ENCODE data around the gene STK4. TPM values are rescaled to one million over a fixed set of nuclear protein-coding genes. Genes with fewer than 3 reads are reported as not detected.

STK4 gene
- total RNA-seq, 8 experiments from 2014 or later: 12.6 to 38.0 (median 21.0) TPM

DNA sequence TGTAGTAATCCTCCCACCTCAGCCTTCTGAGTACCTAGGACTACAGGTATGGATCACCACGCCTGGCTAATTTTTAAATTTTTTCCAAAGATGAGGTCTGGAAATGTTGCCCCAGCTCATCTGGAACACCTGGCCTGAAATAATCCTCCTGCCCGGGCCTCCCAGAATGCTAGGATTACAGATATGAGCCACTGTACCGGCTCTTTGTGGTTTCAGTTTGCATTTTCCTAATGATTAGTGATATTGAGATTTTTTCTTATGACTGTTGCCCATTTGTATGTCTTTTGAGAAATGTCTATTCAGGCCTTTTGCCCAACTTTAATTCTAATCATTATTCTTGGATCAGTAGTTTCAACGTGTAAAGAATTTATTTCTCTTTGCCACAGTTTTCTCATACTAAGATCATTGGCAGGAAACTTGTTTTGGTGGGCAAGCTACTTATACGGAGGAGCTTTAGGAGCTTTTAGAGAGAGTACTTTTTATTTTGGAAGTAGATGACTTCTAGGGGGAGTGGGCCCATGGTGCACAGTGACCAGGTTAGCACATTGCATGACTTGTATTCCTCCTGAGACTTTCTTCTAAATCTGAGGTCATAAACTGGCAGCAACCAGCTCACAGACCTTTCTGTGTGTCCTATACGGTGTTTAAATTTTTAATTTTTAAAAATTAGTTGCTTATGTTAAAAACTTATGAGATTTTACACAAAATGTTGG is 62.3 kb downstream of the STK4 start:
- Histone ChIP-seq H3K4me3 (no peak overlapping the region), H3K27ac (no peak overlapping the region), H3K4me1 (replicated peaks in 1 of 2) (no peaks in the 10 kb centered on the region)
- WGBS, 10 experiments: 74 to 100% (median 96%) methylated on average over 1 to 6 of the region's 6 CpGs
- no peak for ATAC-seq (replicated peaks in 6 of 8)
- in situ Hi-C loops (cut with MboI; ENCODE audit: low pct_unique_long_range_greater_than_20kb in 2 of 9, low sequenced_read_pairs in 9 of 9, unreplicated experiment in 9 of 9): loop anchor here in 4 of 9 experiments (25.0 kb wide), 1 partner anchor 259 kb away; no protein-coding TSS in a partner anchor

DNA sequence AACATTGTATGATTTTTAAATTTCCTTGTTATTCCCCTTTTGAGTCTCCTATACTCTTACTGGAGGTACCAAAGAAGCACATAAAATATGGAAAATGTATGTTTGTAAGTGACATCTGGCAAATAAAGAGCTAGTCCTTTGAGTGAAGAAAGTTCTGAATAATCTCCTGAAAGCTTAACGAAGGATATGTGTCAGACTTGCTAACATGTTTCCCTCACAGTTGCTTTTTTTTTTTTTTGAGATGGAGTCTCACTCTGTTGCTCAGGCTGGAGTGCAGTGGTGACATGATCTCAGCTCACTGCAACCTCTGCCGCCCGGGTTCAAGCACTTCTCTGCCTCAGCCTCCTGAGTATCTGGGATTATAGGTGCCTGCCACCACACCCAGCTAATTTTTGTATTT is 63.6 kb downstream of the STK4 start:
- WGBS, 10 experiments: 49 to 100% (median 84%) methylated on average over 1 to 3 of the region's 3 CpGs
- ATAC-seq (replicated peaks in 6 of 8): no peak
- Histone ChIP-seq H3K27ac (no peak overlapping the region), H3K4me1 (replicated peaks in 1 of 2) (no peaks in the 10 kb centered on the region), H3K4me3 (no peak overlapping the region)
- in situ Hi-C loops (cut with MboI; ENCODE audit: low pct_unique_long_range_greater_than_20kb in 2 of 9, low sequenced_read_pairs in 9 of 9, unreplicated experiment in 9 of 9): loop anchor here in 4 of 9 experiments (25.0 kb wide), 1 partner anchor 257 kb away; no protein-coding TSS in a partner anchor

DNA sequence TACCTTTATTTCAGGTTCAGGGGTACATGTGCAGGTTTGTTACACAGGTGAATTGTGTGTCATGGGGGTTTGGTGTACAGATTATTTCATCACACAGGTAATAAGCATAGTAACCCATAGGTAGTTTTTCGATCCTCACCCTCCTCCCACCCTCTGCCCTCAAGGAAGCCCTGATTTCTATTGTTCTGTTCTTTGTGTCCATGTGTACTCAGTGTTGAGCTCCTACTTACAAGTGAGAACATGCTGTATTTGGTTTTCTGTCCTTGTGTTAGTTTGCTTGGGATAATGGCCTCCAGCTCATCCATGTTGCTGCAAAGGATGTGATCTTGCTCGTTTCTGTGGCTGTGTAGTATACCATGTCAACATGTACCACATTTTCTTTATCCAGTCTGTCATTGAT is 66.0 kb downstream of the STK4 start:
- in situ Hi-C loops (cut with MboI; ENCODE audit: low pct_unique_long_range_greater_than_20kb in 2 of 9, low sequenced_read_pairs in 9 of 9, unreplicated experiment in 9 of 9): loop anchor here in 4 of 9 experiments (25.0 kb wide), 1 partner anchor 255 kb away; no protein-coding TSS in a partner anchor
- ATAC-seq (replicated peaks in 6 of 8): peak in 1 of 8 experiments; percentile 22

DNA sequence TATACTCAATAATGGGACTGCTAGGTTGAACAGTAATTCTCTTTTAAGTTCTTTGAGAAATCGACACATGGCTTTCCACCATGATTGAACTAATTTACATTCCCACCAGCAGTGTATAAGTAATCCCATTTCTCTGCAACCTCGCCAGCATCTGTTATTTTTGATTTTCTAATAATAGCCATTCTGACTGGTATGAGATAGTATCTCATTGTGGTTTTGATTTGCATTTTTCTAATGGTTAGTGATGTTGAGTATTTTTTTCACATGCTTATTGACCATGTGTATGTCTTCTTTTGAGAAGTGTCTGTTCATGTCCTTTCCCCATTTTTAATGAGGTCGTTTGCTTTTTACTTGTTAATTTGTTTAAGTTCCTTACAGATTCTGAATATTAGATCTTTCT is 66.5 kb downstream of the STK4 start:
- 22 to 100% (median 84%) methylated on average over 1 to 3 of the region's 3 CpGs; no CpG with 5 or more reads in 1 of the 10 experiments for WGBS, 10 experiments
- peak in 3 of 8 experiments; percentile 18 to 68 (median 64) for ATAC-seq (replicated peaks in 6 of 8)
- H3K27ac ChIP-seq: no peak overlapping the region
- peaks cover 0 to 7% of the 10 kb centered on the region in 2 donors for H3K4me1 ChIP-seq (replicated peaks in 1 of 2)
- in situ Hi-C loops (cut with MboI; ENCODE audit: low pct_unique_long_range_greater_than_20kb in 2 of 9, low sequenced_read_pairs in 9 of 9, unreplicated experiment in 9 of 9): loop anchor here in 4 of 9 experiments (25.0 kb wide), 1 partner anchor 255 kb away; no protein-coding TSS in a partner anchor
- H3K4me3 ChIP-seq: no peak overlapping the region

More for the DNA sequence above, 66.0 kb downstream of the STK4 start:
- H3K4me3 ChIP-seq: no peak overlapping the region
- H3K27ac ChIP-seq: no peak overlapping the region
- H3K4me1 ChIP-seq (replicated peaks in 1 of 2): peaks cover 0 to 7% of the 10 kb centered on the region in 2 donors
- 70 to 95% (median 84%) methylated on average over 1 to 2 of the region's 2 CpGs; no CpG with 5 or more reads in 4 of the 10 experiments for WGBS, 10 experiments

DNA sequence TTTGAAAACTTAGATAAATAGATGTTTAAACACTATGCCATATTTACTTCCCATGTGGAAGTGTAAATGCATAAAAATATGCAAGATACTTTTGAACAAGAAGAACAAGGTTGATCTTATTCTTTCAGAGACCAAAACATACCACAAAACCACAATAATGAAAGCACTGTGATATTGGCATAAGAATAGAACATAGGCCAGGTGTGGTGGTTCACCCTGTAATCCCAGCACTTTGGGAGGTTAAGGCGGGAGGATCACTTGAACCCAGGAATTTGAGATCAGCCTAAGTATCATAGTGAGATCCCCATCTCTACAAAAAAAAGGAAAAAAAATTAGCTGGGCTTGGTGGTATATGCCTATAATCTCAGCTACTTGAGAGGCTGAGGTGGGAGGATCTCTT is 68.1 kb downstream of the STK4 start:
- in situ Hi-C loops (cut with MboI; ENCODE audit: low pct_unique_long_range_greater_than_20kb in 2 of 9, low sequenced_read_pairs in 9 of 9, unreplicated experiment in 9 of 9): loop anchor here in 4 of 9 experiments (25.0 kb wide), 1 partner anchor 253 kb away; no protein-coding TSS in a partner anchor
- no peak for ATAC-seq (replicated peaks in 6 of 8)
- WGBS, 10 experiments: 100% methylated on average over 1 of the region's 1 CpG; no CpG with 5 or more reads in 3 of the 10 experiments
- no peak overlapping the region for H3K4me3 ChIP-seq
- H3K27ac ChIP-seq: no peak overlapping the region
- H3K4me1 ChIP-seq (replicated peaks in 1 of 2): peaks cover 0 to 7% of the 10 kb centered on the region in 2 donors

DNA sequence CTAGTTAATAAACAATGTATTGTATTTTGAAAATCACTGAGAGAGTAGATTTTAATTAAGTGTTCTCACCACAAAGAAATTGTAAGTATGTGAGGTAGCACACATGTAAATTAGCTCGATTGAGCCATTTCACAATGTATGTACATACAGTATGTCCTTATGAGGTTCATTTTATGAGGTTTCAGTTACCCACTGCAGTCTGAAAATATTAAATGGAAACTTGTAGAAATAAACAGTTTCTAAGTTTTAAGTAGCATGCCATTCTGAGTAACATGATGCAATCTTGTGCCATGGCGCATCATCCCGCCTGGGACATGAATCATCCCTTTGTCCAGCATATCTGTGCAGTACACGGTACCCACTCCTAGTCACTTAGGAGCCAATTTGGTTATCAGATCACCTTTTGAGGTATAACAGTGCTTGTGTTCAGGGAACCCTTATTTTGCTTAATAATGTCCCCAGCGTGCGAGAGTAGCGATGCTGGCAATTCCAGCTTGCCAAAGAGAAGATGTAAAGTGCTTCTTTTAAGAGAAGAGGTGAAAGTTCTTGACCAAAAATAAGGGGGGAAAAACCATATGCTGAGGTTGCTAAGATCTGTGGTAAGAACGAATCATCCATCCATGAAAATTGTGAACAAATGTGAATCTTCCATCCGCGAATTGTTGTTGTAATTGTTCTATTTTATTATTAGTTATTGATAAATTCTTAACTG is 69.9 kb downstream of the STK4 start:
- in situ Hi-C loops (cut with MboI; ENCODE audit: low pct_unique_long_range_greater_than_20kb in 2 of 9, low sequenced_read_pairs in 9 of 9, unreplicated experiment in 9 of 9): loop anchor here in 4 of 9 experiments (25.0 kb wide), 1 partner anchor 251 kb away; no protein-coding TSS in a partner anchor
- 68 to 97% (median 92%) methylated on average over 2 to 10 of the region's 10 CpGs for WGBS, 10 experiments
- Histone ChIP-seq H3K4me3 (no peak overlapping the region), H3K4me1 (replicated peaks in 1 of 2) (peaks cover 0 to 7% of the 10 kb centered on the region in 2 donors), H3K27ac (no peak overlapping the region)
- peak in 6 of 8 experiments; percentile 52 to 86 (median 68) for ATAC-seq (replicated peaks in 6 of 8)

DNA sequence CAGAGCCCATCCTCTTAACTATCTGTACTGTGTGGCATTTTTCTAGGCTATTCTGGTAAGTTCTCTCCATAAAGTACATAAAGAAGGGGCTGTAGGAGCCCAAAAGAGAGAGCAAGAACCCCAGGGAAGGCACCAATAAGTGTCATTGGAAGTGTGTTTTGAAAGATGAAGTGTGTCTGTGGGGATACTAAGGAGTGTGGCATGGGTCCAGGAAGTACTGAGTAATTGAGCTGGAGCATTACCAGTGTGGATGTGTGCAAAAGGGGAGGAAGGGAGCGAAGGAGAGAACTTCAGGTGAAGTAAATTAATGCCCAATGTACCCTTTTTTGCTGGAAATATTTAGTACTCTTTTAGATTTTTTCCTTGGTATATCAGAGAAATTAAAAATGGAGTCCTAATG is 70.7 kb downstream of the STK4 start:
- no peak overlapping the region for H3K27ac ChIP-seq
- H3K4me1 ChIP-seq (replicated peaks in 1 of 2): peaks cover 0 to 11% of the 10 kb centered on the region in 2 donors
- peak in 1 of 8 experiments; percentile 24 for ATAC-seq (replicated peaks in 6 of 8)
- no peak overlapping the region for H3K4me3 ChIP-seq
- 71 to 100% (median 86%) methylated on average over 1 of the region's 1 CpG; no CpG with 5 or more reads in 5 of the 10 experiments for WGBS, 10 experiments
- in situ Hi-C loops (cut with MboI; ENCODE audit: low pct_unique_long_range_greater_than_20kb in 2 of 9, low sequenced_read_pairs in 9 of 9, unreplicated experiment in 9 of 9): loop anchor here in 4 of 9 experiments (25.0 kb wide), 1 partner anchor 250 kb away; no protein-coding TSS in a partner anchor

DNA sequence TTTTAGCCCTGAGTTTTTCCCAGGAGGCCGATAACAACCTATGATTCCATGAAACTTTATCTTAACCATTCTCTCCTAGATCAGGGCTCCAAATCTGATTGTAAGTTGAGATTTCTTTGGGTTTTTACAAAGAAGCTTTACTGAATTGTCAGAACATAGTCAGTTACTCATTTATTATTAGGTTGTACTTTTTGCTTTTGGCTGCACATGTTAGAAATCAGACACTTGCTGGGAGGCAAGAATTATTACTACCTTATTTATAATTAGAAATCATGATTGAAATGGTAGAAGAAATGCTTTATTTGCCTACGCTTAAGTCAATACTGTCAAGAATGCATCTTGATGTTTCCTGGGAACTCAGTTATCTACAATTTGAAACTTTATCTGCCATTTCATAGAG is 71.3 kb downstream of the STK4 start:
- no peak overlapping the region for H3K4me3 ChIP-seq
- in situ Hi-C loops (cut with MboI; ENCODE audit: low pct_unique_long_range_greater_than_20kb in 2 of 9, low sequenced_read_pairs in 9 of 9, unreplicated experiment in 9 of 9): loop anchor here in 4 of 9 experiments (25.0 kb wide), 1 partner anchor 250 kb away; no protein-coding TSS in a partner anchor
- 86 to 100% (median 100%) methylated on average over 1 to 2 of the region's 2 CpGs for WGBS, 10 experiments
- H3K27ac ChIP-seq: no peak overlapping the region
- ATAC-seq (replicated peaks in 6 of 8): no peak
- H3K4me1 ChIP-seq (replicated peaks in 1 of 2): peaks cover 0 to 11% of the 10 kb centered on the region in 2 donors

DNA sequence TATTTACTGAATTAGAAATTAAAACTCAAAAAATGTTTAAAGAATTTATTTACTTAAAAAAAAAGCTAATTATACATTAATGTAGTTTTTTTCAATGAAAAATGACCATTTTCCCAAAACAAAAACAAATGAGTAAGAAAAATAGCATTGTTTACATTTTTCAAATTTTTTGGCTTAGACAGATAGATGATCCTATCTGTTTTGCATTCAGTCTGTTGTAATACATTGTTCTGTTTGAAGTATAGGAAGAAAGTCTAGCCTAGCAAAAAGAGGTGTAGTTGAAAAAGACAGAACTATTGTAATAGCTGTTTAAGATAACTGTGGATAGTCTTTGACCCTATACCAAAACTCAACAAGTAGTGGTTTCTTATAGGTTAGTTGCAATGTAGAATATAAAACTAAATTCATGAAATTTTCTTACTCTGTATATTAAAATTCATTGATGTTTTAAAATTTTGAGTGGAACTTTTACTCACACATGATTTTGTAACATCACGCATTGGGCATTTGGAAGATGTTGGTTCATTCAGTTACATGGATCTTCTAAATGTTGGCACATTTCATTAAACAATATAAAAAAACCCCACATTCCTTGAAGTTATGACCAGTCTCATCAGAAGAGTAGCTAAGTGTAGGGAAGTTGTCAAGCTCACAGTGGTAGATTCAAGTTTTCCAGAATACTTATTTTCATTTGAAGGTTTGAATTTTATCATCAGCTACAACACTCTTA is 72.6 kb downstream of the STK4 start:
- ATAC-seq (replicated peaks in 6 of 8): no peak
- in situ Hi-C loops (cut with MboI; ENCODE audit: low pct_unique_long_range_greater_than_20kb in 2 of 9, low sequenced_read_pairs in 9 of 9, unreplicated experiment in 9 of 9): loop anchor here in 4 of 9 experiments (25.0 kb wide), 1 partner anchor 248 kb away; no protein-coding TSS in a partner anchor
- WGBS, 10 experiments: 85 to 100% (median 100%) methylated on average over 1 of the region's 1 CpG; no CpG with 5 or more reads in 1 of the 10 experiments

DNA sequence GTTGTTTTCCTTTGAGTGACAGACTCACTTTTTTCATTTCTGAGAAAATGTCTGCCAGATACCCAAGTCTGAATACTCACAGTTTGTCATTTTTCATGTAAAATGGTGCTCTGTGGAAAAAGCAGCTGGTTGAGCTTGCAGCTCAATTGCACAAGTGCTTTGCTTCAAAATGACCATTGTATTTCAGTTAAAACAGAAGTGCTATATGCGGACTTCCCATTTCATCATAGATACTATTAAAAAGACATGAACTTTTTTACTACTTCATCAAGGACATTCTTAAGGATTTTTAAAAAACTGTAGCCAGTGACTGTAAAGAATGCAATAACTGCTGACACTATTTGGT is 73.1 kb downstream of the STK4 start:
- ATAC-seq (replicated peaks in 6 of 8): no peak
- WGBS, 10 experiments: 83 to 100% (median 100%) methylated on average over 1 of the region's 1 CpG; no CpG with 5 or more reads in 1 of the 10 experiments
- Histone ChIP-seq H3K4me1 (replicated peaks in 1 of 2) (peaks cover 0 to 11% of the 10 kb centered on the region in 2 donors), H3K4me3 (no peak overlapping the region), H3K27ac (no peak overlapping the region)
- in situ Hi-C loops (cut with MboI; ENCODE audit: low pct_unique_long_range_greater_than_20kb in 2 of 9, low sequenced_read_pairs in 9 of 9, unreplicated experiment in 9 of 9): loop anchor here in 4 of 9 experiments (25.0 kb wide), 1 partner anchor 248 kb away; no protein-coding TSS in a partner anchor

More for the DNA sequence above, 72.6 kb downstream of the STK4 start:
- Histone ChIP-seq H3K4me3 (no peak overlapping the region), H3K27ac (no peak overlapping the region), H3K4me1 (replicated peaks in 1 of 2) (peaks cover 0 to 11% of the 10 kb centered on the region in 2 donors)

DNA sequence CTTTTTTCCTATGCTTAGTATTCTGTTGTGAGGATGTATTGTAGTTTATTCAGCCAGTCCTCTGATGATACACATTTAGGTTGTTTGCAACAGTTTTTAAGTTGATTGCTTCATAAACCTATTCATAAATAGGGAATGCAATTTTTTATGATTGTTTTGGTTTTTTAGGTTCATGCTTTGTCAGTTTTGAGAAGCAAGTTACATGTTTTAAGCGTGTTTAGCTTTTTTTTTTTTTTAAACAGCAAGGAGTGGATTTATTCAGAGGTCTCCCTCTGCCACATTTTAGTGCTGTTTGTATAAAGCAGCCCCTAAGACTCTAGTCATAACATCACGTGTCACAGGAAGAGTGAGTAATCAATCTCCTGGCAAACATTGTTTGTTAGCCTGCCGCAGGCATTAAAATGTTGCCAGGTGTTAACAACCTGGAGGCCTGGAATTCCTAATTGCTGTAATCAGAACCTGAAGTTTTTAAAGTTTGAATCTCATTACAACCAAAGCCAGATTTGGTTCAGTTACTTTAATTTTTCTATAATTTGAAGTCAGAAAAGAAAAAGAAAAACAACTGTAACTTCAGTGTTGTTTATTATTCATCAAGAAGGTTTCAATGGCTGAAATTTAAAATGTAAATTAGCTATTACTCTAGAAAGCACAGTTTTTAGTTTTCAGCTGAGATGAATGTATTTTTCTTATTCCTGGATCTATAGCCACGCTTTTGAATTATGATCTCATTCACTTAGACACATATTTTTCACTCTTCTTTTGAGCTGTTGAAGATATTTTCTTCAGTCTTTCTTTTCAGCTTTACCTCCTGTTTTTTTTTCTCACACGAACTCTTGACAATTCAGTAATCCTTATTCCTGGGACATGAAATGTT is 75.4 kb downstream of the STK4 start:
- Histone ChIP-seq H3K4me3 (no peak overlapping the region), H3K4me1 (replicated peaks in 1 of 2) (peaks cover 0 to 8% of the 10 kb centered on the region in 2 donors), H3K27ac (no peak overlapping the region)
- in situ Hi-C loops (cut with MboI; ENCODE audit: low pct_unique_long_range_greater_than_20kb in 2 of 9, low sequenced_read_pairs in 9 of 9, unreplicated experiment in 9 of 9): loop anchor here in 5 of 9 experiments (10.0 to 25.0 kb wide), 2 partner anchors 53 to 246 kb away; no protein-coding TSS in a partner anchor
- peak in 7 of 8 experiments; percentile 40 to 78 (median 57) for ATAC-seq (replicated peaks in 6 of 8)
- 23 to 70% (median 52%) methylated on average over 2 to 5 of the region's 5 CpGs for WGBS, 10 experiments
